ENCODE results near the gene FBXL19. TPM values are rescaled to one million over a fixed set of nuclear protein-coding genes. Genes with fewer than 3 reads are reported as not detected.
A peak's percentile ranks its signal among the peaks of the same experiment; 100 is the strongest.

The FBXL19 gene
- total and polyA plus RNA-seq, 9 of the 15 experiments (the other 6 are each of a cell fraction or from before 2014, with no cell fraction given): 0.13 to 48.0 (median 13.5) TPM; not detected in 1

GRCh38 chr16:30984669-30985400, 61.5 kb downstream of the FBXL19 start, which contains the start of gene HSD3B7 (continued):
- TF ChIP-seq YBX1 (IDR thresholded peaks at IDR 0.05) (no peak), THAP7 (CRISPR knock-in tag; IDR thresholded peaks at IDR 0.05) (0 out of 2 replicates have a peak, but pooled peaks have one; percentile 10), E2F8 (IDR thresholded peaks at IDR 0.05; ENCODE audit: low read depth, partially characterized antibody) (peak; percentile 27), ZNF766 (CRISPR knock-in tag; conservative IDR thresholded peaks at IDR 0.05) (no peak), RFX5 (IDR thresholded peaks at IDR 0.05; ENCODE audit: low read depth, low read length) (no peak), ZNF707 (CRISPR knock-in tag; conservative IDR thresholded peaks at IDR 0.05) (no peak), MIER1 (IDR thresholded peaks at IDR 0.05; ENCODE audit: low read depth) (no peak), ZNF263 (CRISPR knock-in tag; IDR thresholded peaks at IDR 0.05; ENCODE audit: borderline replicate concordance) (peak; percentile 66), MAZ (CRISPR knock-in tag; conservative IDR thresholded peaks at IDR 0.05 in 1 of 2, IDR thresholded peaks at IDR 0.05 in 1 of 2) (peak; percentile 86 to 97), ZNF121 (CRISPR knock-in tag; conservative IDR thresholded peaks at IDR 0.05) (no peak), CREB3L1 (IDR thresholded peaks at IDR 0.05; ENCODE audit: borderline replicate concordance, low read depth) (no peak)
- TF ChIP-seq, protein P1, sequence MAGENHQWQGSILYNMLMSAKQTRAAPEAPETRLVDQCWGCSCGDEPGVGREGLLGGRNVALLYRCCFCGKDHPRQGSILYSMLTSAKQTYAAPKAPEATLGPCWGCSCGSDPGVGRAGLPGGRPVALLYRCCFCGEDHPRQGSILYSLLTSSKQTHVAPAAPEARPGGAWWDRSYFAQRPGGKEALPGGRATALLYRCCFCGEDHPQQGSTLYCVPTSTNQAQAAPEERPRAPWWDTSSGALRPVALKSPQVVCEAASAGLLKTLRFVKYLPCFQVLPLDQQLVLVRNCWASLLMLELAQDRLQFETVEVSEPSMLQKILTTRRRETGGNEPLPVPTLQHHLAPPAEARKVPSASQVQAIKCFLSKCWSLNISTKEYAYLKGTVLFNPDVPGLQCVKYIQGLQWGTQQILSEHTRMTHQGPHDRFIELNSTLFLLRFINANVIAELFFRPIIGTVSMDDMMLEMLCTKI (IDR thresholded peaks at IDR 0.05; ENCODE audit: partially characterized antibody): no peak

Data from K562 (cell line).